ENCODE measurements around the gene CCDC177.

GRCh38 chr14:69572030-69572840 lies 2.4 kb downstream of the CCDC177 start:
- no peak for TF ChIP-seq CTCF (optimal IDR thresholded peaks at IDR 0.05 in 1 of 3, IDR thresholded peaks at IDR 0.05 in 1 of 3, conservative IDR thresholded peaks at IDR 0.05 in 1 of 3; ENCODE audit: extremely low read depth in 1 of 3, insufficient read depth in 2 of 3, low read length in 3 of 3)
- peak; percentile 66 for TF ChIP-seq EZH2 (IDR thresholded peaks at IDR 0.05; ENCODE audit: low read length)

All from keratinocyte (primary cell).